Iris pigment epithelial cell (primary cell): ENCODE results near the gene PRSS22.

Experiments
- DNase-seq: peaks from one replicate; pipeline ENCODE4 v3.0.0-alpha.2; 2011; ENCODE audit warnings: low read depth

The PRSS22 gene

GRCh38 chr16:2816751-2817339, 41.1 kb downstream of the PRSS22 start, which contains the start of gene PRSS21:
PRSS21 (plus strand) TSS chr16:2817237; CDS start chr16:2817269, 32 bp downstream.
- DNase-seq: no peak

- DNase-seq: no peak
These were observed 42.6 kb downstream of the PRSS22 start for GRCh38 chr16:2815299-2815771.

- DNase-seq: no peak
These were observed 43.2 kb downstream of the PRSS22 start for GRCh38 chr16:2814551-2815298.

GRCh38 chr16:2813771-2814221, 44.2 kb downstream of the PRSS22 start:
- DNase-seq: no peak

GRCh38 chr16:2811703-2812471, 46.1 kb downstream of the PRSS22 start:
- no peak for DNase-seq

- DNase-seq: no peak
These were observed 47.3 kb downstream of the PRSS22 start for GRCh38 chr16:2810651-2811050.

GRCh38 chr16:2809149-2809760, 48.7 kb downstream of the PRSS22 start:
- no peak for DNase-seq

- DNase-seq: no peak
These were observed 49.8 kb downstream of the PRSS22 start for GRCh38 chr16:2808181-2808580.

- DNase-seq: no peak
These were observed 51.7 kb downstream of the PRSS22 start for GRCh38 chr16:2806286-2806685.

GRCh38 chr16:2804728-2805127, 53.2 kb downstream of the PRSS22 start:
- DNase-seq: no peak

- no peak for DNase-seq
These were observed 54.3 kb downstream of the PRSS22 start for GRCh38 chr16:2803545-2804195.
